Astrocyte of the spinal cord (primary cell): Measurements from ENCODE around the gene TKT.

Source experiments
- DNase-seq: peaks from one replicate; pipeline ENCODE4 v3.0.0; 2011; ENCODE audit warnings: low read depth, low spot score
- H3K4me3 ChIP-seq: 2 replicates; pipeline ENCODE4 v1.5.1; 2011; ENCODE audit warnings: low read depth, mild to moderate bottlenecking, low read length, moderate library complexity
- in situ Hi-C: cut with HindIII; loops from 2 replicates; pipeline ENCODE4 v1.10.0; 2017; ENCODE audit warnings: low sequenced_read_pairs
- TF ChIP-seq, protein P1 (sequence below): IDR thresholded peaks from 2 replicates; pipeline ENCODE4 v1.5.1; 2012; ENCODE audit warnings: low read depth, mild to moderate bottlenecking, low read length, inconsistent platforms

The TKT gene

DNA sequence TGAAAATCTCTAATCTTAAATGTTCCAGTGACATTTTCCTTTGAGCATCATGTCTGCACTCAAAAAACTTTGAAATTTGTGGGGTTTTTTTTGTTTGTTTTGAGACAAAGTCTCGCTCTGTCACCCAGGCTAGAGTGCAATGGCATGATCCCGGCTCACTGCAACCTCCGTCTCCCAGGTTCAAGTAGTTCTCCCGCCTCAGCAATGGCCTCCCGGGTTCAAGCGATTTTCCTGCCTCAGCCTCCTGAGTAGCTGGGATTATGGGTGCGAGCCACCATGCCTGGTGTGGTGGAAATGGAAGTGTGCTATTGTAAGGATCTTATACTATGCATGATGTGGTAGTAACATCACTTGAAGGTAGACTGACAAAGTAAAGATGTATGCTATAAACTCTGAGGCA, 42.5 kb downstream of the TKT start:
- in situ Hi-C loops = no loop called here
- no peak for DNase-seq
- no peak overlapping the region for H3K4me3 ChIP-seq
- TF ChIP-seq, protein P1, sequence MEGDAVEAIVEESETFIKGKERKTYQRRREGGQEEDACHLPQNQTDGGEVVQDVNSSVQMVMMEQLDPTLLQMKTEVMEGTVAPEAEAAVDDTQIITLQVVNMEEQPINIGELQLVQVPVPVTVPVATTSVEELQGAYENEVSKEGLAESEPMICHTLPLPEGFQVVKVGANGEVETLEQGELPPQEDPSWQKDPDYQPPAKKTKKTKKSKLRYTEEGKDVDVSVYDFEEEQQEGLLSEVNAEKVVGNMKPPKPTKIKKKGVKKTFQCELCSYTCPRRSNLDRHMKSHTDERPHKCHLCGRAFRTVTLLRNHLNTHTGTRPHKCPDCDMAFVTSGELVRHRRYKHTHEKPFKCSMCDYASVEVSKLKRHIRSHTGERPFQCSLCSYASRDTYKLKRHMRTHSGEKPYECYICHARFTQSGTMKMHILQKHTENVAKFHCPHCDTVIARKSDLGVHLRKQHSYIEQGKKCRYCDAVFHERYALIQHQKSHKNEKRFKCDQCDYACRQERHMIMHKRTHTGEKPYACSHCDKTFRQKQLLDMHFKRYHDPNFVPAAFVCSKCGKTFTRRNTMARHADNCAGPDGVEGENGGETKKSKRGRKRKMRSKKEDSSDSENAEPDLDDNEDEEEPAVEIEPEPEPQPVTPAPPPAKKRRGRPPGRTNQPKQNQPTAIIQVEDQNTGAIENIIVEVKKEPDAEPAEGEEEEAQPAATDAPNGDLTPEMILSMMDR = no peak

DNA sequence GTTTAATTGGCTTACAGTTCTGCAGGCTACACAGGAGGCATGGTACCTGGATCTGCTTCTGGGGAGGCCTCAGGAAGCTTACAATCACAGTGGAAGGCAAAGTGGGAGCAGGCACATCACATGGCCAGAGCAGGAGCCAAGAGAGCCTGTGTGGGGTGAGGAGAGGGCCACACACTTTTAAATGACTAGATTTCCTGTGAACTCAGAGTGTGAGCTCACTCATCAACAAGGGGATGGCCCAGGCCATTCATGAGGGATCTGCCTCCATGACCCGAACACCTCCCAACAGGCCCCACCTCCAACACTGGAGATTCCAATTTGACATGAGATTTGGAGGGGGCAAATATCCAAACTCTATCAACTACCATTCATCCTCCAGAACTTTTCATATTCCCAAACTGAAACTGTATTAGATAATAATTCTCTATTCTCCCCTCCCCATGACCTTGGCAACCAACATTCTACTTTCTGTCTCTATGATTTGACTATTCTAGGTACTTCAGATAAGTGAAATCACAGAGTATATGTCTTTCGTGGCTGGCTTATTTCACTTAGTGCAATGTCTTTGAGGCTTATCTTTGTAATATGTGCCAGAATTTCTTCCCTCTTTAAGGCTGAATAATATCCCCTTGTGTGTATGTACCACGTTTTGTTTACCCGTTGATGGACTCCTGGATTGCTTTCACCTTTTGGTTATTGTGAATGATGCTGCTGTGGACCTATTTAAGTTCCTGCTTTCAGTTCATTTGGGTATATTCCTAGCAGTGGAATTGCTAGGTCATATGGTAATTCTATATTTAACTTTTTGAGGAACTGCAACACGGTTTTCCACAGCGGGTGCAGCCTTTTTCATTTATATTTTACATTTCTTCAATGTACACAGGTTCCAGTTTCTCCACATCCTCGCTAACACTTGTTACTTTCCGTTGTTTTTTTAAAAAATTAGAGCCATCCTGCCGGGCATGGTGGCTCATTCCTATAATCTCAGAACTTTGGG, 43.8 kb downstream of the TKT start:
- no peak for DNase-seq
- in situ Hi-C loops = no loop called here
- no peak overlapping the region for H3K4me3 ChIP-seq
- TF ChIP-seq, protein P1 = no peak

DNA sequence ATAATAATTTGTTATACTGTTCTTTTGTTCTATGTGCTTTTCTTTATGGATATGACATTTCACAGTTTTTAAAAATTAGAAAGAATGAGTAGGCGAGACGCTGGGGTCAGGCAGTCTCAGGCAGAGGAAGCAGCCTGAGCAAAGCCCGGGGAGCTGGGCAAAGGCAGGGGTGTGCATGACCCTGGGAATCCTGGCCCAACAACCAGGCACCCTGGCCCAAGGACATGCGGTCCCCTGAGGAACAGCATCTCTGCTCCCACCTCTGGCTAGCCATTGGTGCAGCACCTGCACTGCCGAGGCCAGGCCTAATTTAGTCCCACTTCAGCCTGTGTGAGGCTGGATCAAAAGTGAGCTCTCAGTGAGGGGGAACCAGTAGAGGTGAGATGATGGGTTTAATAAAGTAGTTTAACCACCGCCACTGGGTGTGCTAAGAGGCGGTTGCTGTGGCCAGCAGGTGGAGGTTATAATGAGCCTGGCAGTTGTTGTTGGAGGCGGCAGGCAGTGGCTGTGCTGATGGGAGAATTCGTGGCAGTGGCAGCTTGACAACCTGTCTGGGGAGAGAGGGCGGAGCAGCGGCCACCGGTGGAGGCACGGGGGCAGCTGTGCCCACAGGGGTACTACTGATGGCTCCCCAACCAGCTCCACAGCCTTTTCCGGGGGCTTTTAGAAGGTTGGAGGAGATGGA, 53.3 kb downstream of the TKT start:
- DNase-seq = no peak
- in situ Hi-C loops = no loop called here
- H3K4me3 ChIP-seq = no peak overlapping the region
- TF ChIP-seq, protein P1 = no peak

DNA sequence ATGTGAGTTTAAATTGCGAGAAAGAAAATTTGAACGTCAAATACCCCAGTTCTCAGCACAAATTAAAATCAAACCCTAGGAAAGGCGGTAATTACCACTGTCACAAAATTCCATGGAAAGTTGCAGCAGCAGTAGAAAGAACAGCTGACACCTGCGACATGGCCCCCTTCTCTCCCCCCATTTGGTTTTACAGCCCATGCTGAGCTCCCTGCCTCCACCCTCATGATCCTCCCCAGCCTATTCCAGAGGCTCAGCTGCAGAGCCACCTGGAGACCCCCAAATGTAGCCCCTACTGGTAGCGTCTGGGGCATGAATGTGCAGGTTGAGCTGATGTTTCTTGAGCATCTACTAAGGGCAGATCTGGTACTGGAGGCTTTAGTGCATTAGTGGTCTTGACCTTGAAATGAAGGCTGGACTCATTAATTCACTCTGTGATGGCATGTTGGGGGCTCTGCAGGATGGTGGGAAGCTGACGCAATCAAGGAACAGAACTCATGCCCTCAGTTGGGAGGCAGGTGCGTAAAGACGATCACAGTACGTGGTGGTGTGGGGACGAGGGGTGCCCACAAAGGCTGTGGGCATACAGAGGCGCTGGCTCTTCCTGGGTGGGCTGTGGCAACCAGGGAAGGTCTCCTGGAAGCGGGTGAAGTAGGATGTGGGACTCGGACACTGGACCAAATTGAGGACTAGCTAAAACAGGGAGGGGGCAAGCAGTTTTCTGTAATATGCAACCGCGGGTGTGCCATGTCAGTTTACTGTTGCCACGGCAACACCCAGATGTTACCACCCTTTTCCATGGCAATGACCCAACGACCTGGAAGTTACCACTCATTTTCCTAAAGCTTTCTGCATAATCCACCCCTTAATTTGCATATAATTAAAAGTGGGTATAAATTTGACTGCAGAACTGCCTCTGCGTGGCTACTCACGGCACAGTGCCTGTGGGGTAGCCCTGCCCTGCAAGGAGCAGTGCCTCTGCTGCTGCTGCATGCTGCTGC, 55.0 kb downstream of the TKT start:
- H3K4me3 ChIP-seq = no peak overlapping the region
- TF ChIP-seq, protein P1 = no peak
- DNase-seq = no peak
- in situ Hi-C loops = no loop called here

DNA sequence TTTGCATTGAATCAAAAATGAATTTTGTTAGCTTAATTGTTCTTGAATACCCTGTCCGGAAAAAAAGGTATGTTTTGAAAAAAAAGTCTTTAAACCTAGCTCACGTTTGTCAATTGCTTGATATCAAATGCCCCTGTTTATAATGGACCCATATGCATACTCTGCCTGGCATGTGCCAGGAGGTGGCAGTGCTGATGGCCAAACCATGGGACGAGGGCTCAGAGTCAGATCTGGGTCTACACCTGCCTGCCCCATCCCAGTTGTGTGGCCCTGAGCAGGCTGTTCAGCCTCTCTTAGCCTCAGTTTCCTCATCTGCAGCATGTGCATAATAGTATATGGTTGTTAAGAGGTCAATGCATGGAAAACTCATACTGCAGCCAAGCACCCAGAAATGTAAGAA, 56.0 kb downstream of the TKT start:
- TF ChIP-seq, protein P1 = peak; percentile 7
- H3K4me3 ChIP-seq = no peak overlapping the region
- DNase-seq = no peak
- in situ Hi-C loops = no loop called here

DNA sequence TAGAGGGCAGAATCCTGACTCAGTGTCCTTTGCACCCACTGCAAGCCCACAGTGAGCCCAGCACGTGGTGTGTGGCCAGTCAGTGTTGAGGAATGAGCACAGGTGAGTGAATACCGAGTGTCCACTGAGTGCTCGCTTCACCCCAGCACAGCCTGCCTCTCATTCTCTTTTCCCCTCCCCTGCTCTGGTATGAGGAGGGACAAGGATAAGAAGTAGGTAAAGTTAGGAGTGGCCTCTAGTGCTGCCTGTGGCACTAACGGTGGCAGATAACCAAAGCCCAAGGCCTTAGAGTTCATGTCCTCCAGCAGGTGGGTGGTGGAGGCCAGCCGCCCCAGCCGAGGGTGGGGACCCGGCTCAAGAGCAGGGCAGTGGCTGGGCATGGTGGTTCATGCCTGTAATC, 56.8 kb downstream of the TKT start:
- in situ Hi-C loops = no loop called here
- H3K4me3 ChIP-seq = no peak overlapping the region
- DNase-seq = no peak
- TF ChIP-seq, protein P1 = no peak
